Activated CD4-positive, alpha-beta T cell treated with anti-CD3 and anti-CD28 coated beads, Interleukin-2, Interleukin-6, amounts not matched to agents 100 ng/mL and 50 ng/mL, durations not matched to agents 16 hours and 8 hours (primary cell): ENCODE data around the gene SPAAR.
"Not testable (repeated sequence)": the region's sequence is repeated elsewhere in the genome, so short reads cannot be mapped to it uniquely, and the experiment has no call there.

ENCODE experiments used
- DNase-seq: peaks from one replicate; pipeline ENCODE4 v3.0.0-alpha.2; 2020

The SPAAR gene

DNA sequence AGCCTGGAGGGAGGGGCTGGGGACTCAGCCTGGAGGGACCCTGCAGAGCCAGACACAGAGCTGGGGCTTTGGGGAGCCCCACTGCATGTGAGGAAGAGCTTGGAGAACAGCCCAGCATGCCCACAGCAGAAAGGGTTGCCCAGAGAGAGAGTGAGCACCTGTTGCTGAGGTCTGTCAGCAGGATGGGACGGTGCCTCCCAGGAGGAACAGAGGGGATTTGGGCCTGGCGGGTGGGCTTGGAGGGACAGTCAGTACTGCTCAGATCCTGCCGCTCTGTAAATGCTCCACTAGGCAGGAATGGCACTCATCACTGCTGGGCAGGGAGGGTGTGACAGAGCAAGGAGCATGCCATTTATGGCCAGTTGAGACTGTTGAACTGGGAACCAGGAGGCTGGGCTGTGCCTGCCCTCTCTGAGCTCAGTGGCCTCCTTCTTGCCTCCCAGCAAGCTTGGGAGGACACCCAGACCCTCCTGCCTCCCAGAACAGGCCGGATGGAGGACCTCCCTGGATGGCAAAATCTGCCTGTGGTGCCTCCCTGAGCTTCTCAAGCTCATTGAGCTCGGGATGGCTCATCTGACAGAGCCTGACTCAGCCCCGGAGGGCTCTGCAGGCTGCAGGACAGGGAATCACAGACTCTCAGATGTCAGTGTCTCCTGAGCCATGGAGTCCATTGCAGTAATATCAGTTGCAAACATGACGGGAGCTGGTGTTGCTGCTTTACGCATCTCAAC is 4.1 kb upstream of the SPAAR start:
- DNase-seq: no peak

DNA sequence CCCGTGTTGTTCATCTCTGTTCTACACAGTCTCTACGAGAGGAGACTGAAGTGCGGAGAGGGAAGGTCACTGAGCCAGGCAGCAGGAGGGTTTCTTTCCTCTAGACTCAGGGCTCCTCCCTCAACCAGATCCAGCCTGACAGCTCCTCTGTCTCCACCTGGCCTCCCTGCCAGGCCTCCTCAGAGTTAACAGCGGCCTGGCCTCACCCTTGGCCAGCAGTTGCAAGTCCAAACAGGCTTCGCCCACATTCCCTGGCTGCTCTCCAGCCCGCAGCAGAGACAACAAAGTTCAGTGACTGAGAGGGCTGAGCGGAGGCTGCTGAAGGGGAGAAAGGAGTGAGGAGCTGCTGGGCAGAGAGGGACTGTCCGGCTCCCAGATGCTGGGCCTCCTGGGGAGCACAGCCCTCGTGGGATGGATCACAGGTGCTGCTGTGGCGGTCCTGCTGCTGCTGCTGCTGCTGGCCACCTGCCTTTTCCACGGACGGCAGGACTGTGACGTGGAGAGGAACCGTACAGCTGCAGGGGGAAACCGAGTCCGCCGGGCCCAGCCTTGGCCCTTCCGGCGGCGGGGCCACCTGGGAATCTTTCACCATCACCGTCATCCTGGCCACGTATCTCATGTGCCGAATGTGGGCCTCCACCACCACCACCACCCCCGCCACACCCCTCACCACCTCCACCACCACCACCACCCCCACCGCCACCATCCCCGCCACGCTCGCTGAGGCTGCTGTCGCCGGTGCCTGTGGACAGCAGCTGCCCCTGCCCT is 3.2 kb upstream of the SPAAR start, which contains the start of gene HRCT1:
TSS of gene HRCT1 (plus strand) at position 291 of the 768 bp plus-strand sequence. CDS start at position 377, 86 bp downstream.
- no peak for DNase-seq

- no peak for DNase-seq
Measured at GRCh38 chr9:35906923-35907699, 2.2 kb upstream of the SPAAR start.

DNA sequence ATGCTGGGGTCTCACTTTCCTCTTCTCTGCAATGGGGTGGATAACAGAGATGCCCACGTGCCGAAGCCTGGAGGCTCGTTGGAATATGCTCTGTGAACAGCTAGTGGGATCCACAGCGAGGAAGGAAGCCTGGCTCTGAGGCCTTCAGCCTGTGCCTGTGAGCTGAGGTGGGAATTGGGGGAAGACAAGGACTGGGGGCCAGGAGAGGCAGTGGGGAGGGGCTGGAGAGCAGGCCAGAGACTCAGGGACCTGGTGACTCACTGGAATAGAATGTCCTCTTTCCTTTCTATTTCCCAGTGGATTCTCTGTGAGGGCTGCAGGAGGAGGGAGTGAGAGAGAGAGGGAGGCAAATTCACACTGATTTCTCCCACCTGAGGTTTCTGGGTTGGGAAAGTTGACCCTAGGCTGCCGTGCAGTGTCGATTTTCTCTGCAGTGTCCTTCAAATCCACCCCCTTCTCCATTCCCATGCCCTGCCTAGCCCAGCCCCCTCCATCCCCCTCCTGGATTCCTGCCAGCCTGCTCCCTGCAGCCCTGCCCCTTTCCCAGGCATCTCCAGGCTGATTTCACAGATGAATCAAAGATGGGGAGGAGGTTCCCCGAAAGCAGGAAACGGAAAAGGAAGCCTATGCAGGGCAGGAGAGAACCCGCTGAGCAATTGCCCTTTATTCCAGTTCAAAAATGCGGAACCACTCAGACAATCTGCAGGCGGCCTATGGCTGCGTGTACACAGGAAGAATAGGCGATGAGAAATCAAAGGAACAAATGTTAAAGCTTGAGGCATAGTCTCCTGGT is 1.4 kb upstream of the SPAAR start:
- peak; percentile 5 for DNase-seq

GRCh38 chr9:35908504-35909125 is 675 bp upstream of the SPAAR start:
- no peak for DNase-seq

DNA sequence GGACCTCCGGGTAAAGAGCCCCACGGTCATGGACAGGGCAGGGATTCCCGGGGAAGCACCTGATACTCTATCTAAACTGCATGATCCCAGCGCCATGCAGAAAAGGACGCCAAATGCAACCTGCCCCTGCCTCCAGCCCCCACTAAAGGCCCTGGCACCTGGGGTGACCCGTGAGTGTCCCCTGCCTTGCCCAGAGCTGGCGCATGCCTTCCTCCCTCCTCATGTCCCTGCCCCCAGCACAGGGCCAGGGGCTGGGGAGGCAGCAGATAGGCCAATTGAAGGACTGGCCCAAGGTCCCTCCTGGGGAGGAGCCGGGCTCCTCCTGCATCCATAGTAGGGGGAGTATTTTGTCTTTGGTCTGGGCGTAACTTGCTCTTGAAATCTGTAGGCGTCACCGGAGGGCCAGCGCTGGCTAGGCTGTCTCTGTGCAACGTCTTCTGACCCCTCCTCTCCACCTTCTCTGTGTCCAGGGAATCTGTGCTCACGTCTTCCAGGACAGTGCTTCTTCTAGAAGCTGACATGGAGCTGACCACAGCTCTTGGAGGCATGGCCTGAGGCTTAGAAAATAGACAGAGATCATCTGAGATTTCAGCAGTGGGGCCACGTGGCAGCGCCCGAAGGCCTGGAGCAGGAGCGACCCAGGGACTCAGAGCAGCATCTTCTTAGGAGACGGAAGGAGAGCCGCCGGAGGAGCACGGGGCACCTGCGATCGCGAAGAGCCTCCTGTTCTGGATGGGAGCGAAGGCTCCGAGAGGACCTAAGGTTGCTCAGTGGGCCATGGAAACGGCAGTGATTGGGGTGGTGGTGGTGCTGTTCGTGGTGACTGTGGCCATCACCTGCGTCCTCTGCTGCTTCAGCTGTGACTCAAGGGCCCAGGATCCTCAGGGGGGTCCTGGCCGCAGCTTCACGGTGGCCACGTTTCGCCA is 660 bp downstream of the SPAAR start:
- no peak for DNase-seq

- peak; percentile 72 for DNase-seq
Measured at GRCh38 chr9:35910613-35911359, 1.5 kb downstream of the SPAAR start.

DNA sequence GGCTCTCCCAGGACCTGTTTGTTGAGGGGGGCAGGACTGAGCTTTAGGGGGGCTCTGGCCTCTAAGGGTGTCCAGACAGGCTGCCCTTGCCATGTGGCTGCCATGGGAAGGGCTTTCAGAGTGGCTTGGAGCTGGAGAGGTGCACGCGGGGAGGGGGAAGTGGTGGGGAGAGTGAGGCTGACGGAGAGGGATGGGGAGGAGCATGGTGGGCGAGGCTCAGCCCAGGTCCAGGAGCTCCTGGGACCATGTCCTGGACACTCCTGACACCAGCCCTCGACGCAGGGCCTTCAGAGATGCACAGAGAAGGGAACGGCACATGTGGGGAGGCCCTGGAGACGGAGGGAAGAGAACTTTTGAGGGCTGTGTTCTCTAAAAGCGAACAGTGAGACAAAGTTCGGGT is 2.4 kb downstream of the SPAAR start:
- no peak for DNase-seq

- DNase-seq: no peak
Measured at GRCh38 chr9:35912791-35913400, 3.6 kb downstream of the SPAAR start.

- DNase-seq: not testable (repeated sequence)
Measured at GRCh38 chr9:35913429-35913828, 4.1 kb downstream of the SPAAR start.

DNA sequence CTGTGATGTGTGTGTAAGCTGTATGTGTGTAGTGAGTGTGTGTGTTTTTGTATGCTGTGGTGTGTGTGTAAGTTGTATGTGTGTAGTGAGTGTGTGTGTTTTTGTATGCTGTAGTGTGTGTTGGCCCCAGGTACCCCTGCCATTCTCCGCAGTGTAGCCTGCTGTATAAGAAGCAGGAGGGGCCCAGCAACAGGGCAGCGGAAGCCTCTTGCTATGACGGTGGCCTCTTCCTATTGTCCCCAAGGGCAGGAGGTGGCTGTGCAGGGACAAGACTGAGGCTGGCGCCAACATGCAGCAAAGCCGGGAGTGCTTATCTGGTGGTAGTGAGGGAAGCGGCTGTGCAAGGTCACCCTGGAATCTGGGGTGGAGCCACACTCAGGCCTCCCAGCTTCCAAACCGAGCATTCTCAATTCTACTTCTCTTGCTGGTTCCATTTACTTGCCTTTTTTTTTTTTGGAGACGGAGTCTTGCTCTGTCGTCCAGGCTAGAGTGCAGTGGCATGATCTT is 5.1 kb downstream of the SPAAR start:
- no peak for DNase-seq

- DNase-seq: no peak
Measured at GRCh38 chr9:35915681-35916294, 6.5 kb downstream of the SPAAR start.

GRCh38 chr9:35917261-35917660 is 8.0 kb downstream of the SPAAR start:
- no peak for DNase-seq

DNA sequence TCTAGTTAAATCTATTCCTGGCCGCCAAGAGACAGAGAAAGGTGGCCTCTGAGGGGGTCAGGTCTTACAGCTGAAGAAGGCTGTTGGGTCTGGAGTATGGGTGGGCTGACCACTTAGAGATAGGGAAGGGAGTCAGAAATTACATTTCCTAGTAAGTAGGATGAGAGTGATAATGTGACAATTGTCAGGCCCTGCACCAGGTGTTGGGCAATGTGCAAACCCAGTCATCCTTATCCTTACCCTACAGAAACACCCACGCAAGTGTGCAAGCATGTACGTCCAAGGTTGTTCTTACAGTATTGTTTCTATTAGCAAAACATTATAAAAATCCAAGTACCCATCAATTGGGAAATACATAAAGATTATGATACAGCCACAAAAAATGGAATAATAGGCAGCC is 9.5 kb downstream of the SPAAR start:
- DNase-seq: no peak

DNA sequence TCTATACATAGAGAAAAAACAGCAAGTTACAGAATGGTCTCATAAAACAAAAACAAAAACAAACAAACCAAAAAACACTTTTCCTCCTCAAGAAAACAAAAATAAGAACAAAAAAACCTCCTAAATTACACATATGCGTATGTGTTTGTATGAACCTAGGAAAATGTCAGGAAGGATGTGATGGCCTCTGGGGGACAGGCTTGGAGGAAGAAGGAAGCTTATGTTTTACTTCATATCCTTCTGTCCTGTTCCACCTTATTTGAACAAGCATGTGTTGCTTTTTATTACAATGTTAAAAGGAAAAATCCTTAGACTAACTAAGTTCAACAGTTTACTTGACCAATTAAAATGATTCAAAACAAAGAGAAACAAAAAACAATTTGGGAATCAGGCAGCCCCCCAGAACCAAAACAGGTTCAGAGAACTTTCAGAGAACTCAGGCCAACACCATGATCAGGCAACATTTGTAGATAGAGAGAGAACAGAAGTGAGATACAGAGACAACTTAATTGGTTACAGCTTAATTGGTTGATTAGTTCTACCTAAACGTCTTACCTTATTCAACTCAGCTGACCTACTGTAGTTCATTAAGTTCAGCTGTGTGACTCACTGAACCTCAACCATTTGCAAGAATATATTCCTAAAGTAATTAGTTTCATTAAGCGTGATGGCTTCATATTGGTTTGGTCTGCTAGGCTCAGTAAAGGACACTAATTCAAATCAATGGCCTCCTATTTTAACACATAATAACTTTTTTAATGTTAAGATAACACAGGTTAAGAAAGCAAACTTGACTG is 10.1 kb downstream of the SPAAR start:
- DNase-seq: no peak

DNA sequence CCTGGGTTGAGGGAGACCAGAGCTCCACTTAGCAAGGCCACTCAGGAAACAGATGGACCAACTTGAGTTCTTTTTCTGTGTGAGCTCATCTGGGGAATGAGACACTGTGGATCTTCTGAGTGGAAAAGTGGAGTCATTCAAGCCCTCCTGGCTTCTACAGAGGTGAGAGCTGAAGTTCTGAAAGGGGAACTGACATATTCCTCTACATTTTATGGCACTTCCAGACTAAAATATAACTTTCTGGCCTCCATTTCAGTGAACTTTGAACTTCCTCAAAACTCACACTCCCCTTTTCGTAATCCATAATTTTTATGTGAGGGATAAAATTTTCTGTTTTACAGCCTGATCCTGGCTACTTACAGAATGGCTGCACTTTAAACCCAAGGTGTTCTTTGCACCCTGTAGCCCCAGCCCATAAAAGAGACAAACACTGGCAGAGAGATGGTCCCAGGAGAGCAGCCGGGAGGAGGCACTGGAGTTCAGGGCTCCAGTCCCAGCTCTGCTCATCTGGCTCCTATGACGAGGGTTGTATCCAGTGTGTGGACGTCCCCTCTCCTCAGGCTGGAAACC is 10.8 kb downstream of the SPAAR start:
- no peak for DNase-seq

DNA sequence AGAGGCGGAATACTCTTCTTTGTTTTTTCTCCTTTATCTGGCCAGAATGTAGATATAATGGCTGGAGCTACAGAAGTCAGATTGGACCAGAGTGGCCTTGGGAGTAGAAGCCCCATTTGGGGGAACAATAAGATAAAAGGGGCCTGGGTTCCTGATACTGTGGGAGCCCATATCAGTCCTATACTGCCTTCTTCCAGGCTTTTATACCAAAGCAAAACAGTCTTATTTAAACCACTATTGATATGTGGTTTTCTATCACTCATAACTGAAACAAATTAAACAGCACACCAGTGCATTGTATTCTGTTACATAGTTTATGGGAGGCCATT is 14.3 kb downstream of the SPAAR start:
- no peak for DNase-seq
